Aorta (tissue), 5 donors: ENCODE results near the gene TACC3. TPM values are rescaled to one million over a fixed set of nuclear protein-coding genes. Genes with fewer than 3 reads are reported as not detected.

Source experiments
- ATAC-seq: fragments of 200-7000 bp; cut with Tn5 transposase; one replicate; pipeline ENCODE4 v1.9.1; 2022; ENCODE audit warnings: moderate library complexity; ENCODE audit not compliant: low FRiP score
- DNase-seq, 2 donors: peaks; one replicate each; pipeline ENCODE4 v3.0.0-alpha.2; 2020
- H3K27ac ChIP-seq, 2 donors: one replicate each; pipeline ENCODE4 v1.5.1; 2013; ENCODE audit warnings: low read length in 2 of 2, mild to moderate bottlenecking in 2 of 2, moderate library complexity in 2 of 2, control low read depth in 1 of 2, inconsistent platforms in 1 of 2, low read depth in 1 of 2
- H3K27me3 ChIP-seq, 2 donors: one replicate each; pipeline ENCODE4 v1.6.1; 2013; ENCODE audit warnings: control low read depth in 1 of 2, low read length in 1 of 2, mild to moderate bottlenecking in 1 of 2, moderate library complexity in 1 of 2; ENCODE audit not compliant: insufficient read depth in 2 of 2, control insufficient read depth in 1 of 2
- H3K36me3 ChIP-seq, 2 donors: one replicate each; pipeline ENCODE4 v1.6.1; 2013; ENCODE audit warnings: control low read depth in 1 of 2, low read length in 1 of 2, mild to moderate bottlenecking in 1 of 2; ENCODE audit not compliant: insufficient read depth in 2 of 2, control insufficient read depth in 1 of 2
- H3K4me1 ChIP-seq, 2 donors: one replicate each; pipeline ENCODE4 v1.6.1; 2013; ENCODE audit warnings: low read length in 2 of 2, control low read depth in 1 of 2, mild to moderate bottlenecking in 1 of 2, moderate library complexity in 1 of 2; ENCODE audit not compliant: insufficient read depth in 2 of 2, control insufficient read depth in 1 of 2
- H3K4me3 ChIP-seq, 2 donors: one replicate each; pipeline ENCODE4 v1.5.1; 2013; ENCODE audit warnings: low read length in 2 of 2, control low read depth in 1 of 2, mild to moderate bottlenecking in 1 of 2
- H3K9me3 ChIP-seq: one replicate; pipeline ENCODE4 v1.6.1; 2013; ENCODE audit warnings: mild to moderate bottlenecking, low read length; ENCODE audit not compliant: control insufficient read depth
- WGBS, 2 donors: extraction: QIAGEN DNeasy Blood & Tissue Kit; methylation state at CpG; one replicate each; pipeline ENCODE4 v1.1.7; 2013; 5-methylcytosine and 5-hydroxymethylcytosine counted together
- intact Hi-C, 2 donors: fragments of 100-400 bp; cut with DNase I; formaldehyde crosslinking; loops; one replicate each; pipeline versions ENCODE4 v1.14.2 to v1.15.0; 2022
- polyA plus RNA-seq, 2 donors: library from polyadenylated mRNA; stranded (reverse); fragments of 200-250 nt; gene quantifications; one replicate each; pipeline ENCODE4 v1.2.3, GENCODE V29; 2013
- total RNA-seq, 2 donors: library from RNA; stranded (reverse); fragmentation: NEBNext Ultra II Directional; extraction: Animal tissue kit (Norgen Biotek cat#: 25700); gene quantifications; one replicate each; pipeline ENCODE4 v1.2.1, GENCODE V29; 2021
- donor health status: healthy with polysubstance abuse.
- donor health status: Bipolar disorder and iron deficiency.
- donor health status: DM: no; HTN: no; CAD: no.
- donor health status: DM: no; HTN: no; CAD: no.
- donor health status: DM: yes; HTN: yes; CAD: no.

The TACC3 gene
- total and polyA plus RNA-seq, 4 donors: 5.2 to 16.1 (median 8.4) TPM

DNA sequence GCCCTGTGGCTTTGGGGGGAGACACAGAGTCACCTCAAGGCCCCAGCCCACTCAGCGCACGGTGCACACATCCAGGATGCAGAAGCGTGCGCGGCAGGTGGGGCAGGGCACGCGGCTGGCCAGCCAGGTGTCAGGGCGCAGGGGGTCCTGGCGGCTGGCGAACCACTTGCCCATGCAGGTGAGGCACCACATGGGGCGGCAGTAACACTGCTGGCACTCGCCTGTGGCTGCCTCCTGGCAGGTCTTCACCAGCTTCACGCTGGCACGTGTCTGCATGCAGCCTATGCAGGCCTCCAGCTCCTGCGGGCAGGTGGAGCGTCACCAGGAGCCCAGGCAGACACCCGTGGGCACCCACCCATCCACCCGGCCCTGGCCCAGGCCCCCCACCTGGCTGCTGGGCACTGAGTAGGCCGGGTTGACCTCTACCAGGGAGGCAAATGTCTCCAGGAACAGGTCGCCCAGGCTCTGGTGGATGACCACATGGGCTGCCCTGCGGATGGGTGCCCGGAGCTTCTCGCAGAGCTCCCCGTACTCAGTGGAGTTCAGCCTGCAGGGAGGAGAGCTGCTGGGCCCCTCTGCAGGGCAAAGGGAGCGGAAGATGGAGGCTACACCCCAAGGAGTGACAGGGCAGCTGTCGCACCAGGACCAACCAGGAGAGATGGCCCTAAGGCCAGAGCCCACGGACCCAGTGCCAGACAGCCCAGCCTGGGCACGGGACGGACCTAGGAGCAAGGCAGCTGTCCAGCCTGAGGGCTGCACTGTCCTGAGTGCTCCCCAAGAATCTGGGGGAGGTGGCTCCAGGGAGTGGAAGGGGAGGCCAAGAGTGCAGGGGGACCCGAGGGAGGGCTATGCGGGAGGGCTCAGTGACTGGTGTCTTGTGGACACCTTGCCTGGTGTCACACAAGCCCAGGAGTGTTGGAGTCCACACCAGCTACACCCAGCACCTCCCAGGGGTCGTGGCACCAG lies 3.9 kb upstream of the TACC3 start:
- H3K27me3 ChIP-seq: no peaks in the 10 kb centered on the region
- intact Hi-C loops: loop anchor here in 1 of 2 donors (10.0 kb wide), 1 partner anchor 673 kb away; no protein-coding TSS in a partner anchor
- no peaks in the 10 kb centered on the region for H3K9me3 ChIP-seq
- ATAC-seq (no peak), DNase-seq (peak in 1 of 2 donors; percentile 73)
- no peaks in the 10 kb centered on the region for H3K4me1 ChIP-seq
- H3K36me3 ChIP-seq: peaks cover 0 to 2% of the 10 kb centered on the region in 2 donors
- no peak overlapping the region for H3K4me3 ChIP-seq
- no peak overlapping the region for H3K27ac ChIP-seq
- WGBS, 2 donors: 89 to 91% methylated on average over 32 of the region's 32 CpGs

DNA sequence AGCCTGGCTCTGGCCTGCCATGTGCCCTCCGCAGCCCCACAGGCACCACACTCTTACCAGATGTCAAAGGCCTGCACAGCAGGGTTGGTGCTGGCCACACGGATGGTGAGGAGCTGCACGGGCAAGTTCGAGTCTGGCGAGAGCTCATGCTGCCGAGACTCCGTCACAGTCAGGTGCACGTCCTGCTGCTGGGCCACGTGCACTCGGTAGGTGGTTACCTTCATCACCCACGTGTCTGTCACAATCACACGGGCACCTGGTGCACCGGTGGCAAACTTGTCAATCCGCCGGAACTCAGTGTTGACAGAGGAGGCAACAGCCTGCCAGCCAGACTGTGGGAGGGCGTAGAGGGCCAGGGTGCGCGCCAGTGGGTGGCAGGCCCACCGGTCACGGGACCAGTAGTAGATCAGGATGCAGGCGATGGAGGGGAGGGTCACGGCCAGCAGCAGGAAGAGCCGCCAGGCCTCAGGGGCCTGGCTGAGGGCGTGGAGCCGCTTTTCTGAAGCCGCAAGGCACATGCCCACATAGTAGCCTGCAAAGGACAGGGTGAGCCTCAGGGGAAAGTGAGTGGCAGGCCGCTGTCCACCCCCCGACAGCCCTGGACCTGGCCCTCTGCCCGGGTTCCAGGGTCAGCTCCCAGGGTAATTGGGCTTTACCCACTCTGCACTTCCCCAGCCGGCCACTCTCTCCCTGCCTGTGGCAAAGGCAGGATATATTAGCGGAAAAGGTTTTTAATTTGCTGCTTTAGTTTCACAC lies 3.0 kb upstream of the TACC3 start:
- DNase-seq: peak in 1 of 2 donors; percentile 63
- Histone ChIP-seq H3K27me3 (no peaks in the 10 kb centered on the region), H3K36me3 (peaks cover 0 to 2% of the 10 kb centered on the region in 2 donors), H3K4me3 (no peak overlapping the region), H3K4me1 (no peaks in the 10 kb centered on the region), H3K9me3 (no peaks in the 10 kb centered on the region), H3K27ac (no peak overlapping the region)
- intact Hi-C loops: loop anchor here in 1 of 2 donors (10.0 kb wide), 1 partner anchor 673 kb away; no protein-coding TSS in a partner anchor
- WGBS, 2 donors: 85 to 86% methylated on average over 31 of the region's 31 CpGs
- ATAC-seq: no peak

DNA sequence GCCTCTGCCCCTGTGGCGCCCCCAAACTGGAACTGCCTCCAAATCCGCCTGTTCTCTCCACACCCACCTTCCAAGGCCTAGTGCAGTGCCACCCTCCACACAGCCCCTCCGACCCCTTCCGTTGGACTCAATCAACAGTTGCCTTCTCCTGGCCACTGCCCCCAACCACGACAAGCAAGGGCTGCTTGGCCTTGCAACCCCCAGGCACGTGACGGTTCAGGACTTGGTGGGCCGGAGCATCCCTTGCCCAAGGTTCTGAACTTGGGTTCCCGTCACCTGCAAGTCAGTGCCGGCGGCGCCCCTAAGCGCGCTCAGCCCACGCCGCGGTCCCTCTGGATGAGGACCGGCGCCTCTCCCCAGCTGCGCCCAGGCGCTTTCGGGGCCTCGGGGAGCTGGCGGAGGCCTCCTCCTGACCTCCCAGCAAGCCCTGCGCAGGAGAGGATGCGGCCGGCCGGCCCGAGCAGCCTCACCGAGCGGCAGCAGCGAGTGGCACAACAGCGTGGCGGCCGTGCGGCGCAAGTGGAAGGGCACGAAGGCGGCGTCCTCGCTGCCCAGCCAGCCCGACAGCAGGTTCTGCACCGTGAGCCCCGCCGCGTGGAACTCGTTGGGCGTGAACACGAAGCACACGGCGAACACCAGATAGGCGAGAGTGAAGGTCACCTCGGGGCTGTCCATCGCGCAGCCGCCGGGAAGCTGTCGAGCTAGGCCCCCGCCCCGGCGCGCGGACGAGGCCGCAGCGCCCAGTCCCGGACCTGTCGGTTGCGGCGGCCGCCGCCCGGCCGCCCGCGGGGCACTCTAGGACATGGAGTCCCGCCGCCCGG lies 948 bp upstream of the TACC3 start:
- intact Hi-C loops: loop anchor here (5.0 to 10.0 kb wide), 2 partner anchors 138 to 366 kb away; no protein-coding TSS in a partner anchor
- WGBS, 2 donors: 1% methylated on average over 60 to 79 of the region's 79 CpGs

DNA sequence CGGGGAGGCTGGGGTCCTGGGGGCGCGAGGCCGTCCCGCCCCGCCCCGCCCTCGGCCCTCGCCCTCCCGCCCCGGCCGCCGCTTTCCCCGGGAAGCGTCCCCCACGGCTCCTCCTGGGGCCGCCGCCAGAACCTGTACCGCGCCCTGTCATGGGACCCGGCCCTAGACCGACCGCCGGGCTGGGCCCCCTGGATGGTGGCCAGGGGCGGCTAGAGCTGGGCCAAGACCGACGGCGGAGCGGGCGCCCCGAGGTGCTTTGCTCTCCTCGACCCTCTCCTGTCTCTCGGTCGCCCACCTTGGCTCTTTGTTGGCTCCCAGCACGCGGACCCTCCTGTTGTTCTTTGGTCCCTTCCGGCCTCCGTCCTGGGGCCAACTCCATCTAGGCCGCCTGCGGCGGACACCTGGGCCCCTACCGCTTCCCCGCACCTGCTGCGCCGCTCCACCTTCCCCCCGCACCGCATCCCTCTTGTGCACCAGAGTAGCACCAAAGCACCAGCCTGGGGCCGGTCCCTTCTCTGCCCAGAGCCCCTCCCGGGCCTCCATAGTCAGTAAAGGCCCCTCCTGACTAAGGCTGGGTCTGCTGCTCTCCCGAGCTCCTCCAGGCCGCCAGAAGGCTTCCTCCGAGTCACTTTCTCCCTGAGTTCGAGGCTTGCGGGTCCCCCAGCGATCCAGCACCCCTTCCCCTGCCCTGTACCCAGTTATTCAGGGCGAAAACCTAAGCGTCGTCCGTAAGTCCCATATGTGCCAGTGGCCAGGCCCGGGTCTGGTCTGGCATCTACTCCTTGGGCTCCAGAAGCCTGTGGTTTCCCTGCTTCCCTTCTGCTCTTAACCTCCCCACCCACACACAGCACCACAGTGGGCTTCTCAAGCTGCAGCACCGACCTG lies 587 bp downstream of the TACC3 start:
- 4 to 10% methylated on average over 29 to 61 of the region's 61 CpGs for WGBS, 2 donors
- intact Hi-C loops: loop anchor here (5.0 to 10.0 kb wide), 2 partner anchors 140 to 367 kb away; no protein-coding TSS in a partner anchor
- Histone ChIP-seq H3K27me3 (no peaks in the 10 kb centered on the region), H3K4me1 (no peaks in the 10 kb centered on the region), H3K27ac (no peak overlapping the region), H3K4me3 (peak overlapping the region in 1 of 2 donors; percentile 34), H3K36me3 (peaks cover 0 to 2% of the 10 kb centered on the region in 2 donors), H3K9me3 (no peaks in the 10 kb centered on the region)
- ATAC-seq (no peak), DNase-seq (peak in 1 of 2 donors; percentile 75)

More for the DNA sequence above, 948 bp upstream of the TACC3 start:
- H3K4me3 ChIP-seq: peak overlapping the region; percentile 23 to 39
- no peaks in the 10 kb centered on the region for H3K9me3 ChIP-seq
- no peaks in the 10 kb centered on the region for H3K27me3 ChIP-seq
- DNase-seq: peak; percentile 77 to 86
- peak; percentile 24 for ATAC-seq
- H3K4me1 ChIP-seq: no peaks in the 10 kb centered on the region
- H3K36me3 ChIP-seq: peaks cover 0 to 2% of the 10 kb centered on the region in 2 donors
- peak overlapping the region in 1 of 2 donors; percentile 86 for H3K27ac ChIP-seq

DNA sequence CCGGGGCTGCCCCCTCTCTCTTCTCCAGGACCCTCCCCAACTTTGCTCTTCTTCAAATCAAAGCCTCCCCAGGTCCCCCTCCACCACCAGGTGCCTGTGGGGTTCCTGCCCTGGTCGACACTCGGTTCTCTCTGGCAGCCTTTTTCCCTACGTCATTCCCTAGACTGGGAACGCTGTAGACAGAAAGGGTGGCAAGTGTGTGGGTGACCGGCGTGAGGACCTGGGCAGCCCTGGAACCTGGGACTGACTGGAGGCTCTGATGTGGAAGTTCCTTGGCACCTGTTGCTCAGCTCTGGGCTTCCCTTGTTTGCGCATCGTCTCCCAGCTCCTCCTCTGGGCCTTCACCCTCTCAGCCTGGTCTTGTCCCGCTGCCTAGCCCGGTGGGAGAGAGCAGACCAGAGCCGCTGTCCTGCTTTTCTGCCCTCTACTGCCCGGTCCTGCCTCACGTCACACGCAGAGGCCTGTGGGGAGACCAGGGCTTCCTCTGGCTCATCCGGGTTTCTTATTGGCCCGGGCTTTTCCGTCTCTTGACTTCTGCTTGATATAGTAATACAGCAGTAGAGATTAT lies 1.3 kb downstream of the TACC3 start:
- intact Hi-C loops: loop anchor here (5.0 to 10.0 kb wide), 2 partner anchors 140 to 368 kb away; no protein-coding TSS in a partner anchor
- Histone ChIP-seq H3K36me3 (peaks cover 0 to under 1% of the 10 kb centered on the region in 2 donors), H3K27ac (no peak overlapping the region), H3K4me3 (no peak overlapping the region), H3K27me3 (no peaks in the 10 kb centered on the region), H3K4me1 (no peaks in the 10 kb centered on the region), H3K9me3 (no peaks in the 10 kb centered on the region)
- DNase-seq: peak in 1 of 2 donors; percentile 72
- ATAC-seq: no peak
- 52 to 61% methylated on average over 18 of the region's 18 CpGs for WGBS, 2 donors

DNA sequence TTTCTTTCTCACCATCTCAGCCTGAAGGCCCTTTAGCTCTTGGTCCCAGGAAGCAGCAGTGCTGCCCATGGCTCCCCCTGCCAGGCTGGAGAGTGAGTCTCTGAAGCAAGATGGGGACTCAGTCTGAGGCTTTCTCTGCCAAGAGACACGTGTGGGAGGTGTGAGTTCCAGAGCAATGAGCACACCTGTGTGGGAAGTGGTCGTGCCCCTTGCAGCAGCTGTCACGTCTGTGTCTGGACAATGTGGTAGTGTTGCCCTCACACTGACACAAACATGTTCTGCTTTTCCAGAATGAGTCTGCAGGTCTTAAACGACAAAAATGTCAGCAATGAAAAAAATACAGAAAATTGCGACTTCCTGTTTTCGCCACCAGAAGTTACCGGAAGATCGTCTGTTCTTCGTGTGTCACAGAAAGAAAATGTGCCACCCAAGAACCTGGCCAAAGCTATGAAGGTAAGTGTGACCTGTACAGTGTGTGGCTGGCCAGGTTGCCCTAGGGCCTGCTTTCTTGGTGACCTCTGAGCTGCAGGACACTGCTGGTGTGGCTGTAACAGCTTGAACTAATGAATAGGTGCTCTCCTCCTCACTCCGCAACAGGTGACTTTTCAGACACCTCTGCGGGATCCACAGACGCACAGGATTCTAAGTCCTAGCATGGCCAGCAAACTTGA lies 1.9 kb downstream of the TACC3 start:
- DNase-seq: peak in 1 of 2 donors; percentile 20

DNA sequence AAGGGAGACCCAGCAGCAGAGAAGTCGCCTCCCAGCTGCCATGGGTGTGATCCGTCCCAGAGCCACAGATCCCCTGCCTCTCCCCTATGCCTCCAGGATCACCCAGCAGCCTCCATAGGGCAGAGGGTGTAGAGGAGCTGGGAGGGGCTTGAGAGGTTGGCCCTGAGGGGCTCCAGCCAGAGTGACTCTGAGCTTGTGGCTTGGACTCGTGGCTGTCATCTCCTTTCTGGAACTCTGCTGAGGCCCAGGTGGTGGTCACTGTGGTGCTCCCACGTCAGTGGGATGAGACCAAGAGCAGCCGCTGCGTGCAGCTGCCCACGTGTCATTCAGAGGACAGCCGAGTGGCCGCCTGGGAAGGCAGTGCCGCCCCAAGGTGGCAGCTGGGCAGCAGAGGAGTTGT lies 4.2 kb downstream of the TACC3 start:
- 86 to 89% methylated on average over 10 of the region's 10 CpGs for WGBS, 2 donors
- H3K9me3 ChIP-seq: no peaks in the 10 kb centered on the region
- intact Hi-C loops: loop anchor here in 1 of 2 donors (10.0 kb wide), 1 partner anchor 371 kb away; no protein-coding TSS in a partner anchor
- H3K4me1 ChIP-seq: no peaks in the 10 kb centered on the region
- no peaks in the 10 kb centered on the region for H3K36me3 ChIP-seq
- ATAC-seq: no peak
- H3K27ac ChIP-seq: no peak overlapping the region
- no peak overlapping the region for H3K4me3 ChIP-seq
- no peaks in the 10 kb centered on the region for H3K27me3 ChIP-seq
- DNase-seq: peak; percentile 40 to 63

More for the DNA sequence above, 1.9 kb downstream of the TACC3 start:
- no peak overlapping the region for H3K27ac ChIP-seq
- intact Hi-C loops: loop anchor here (5.0 to 10.0 kb wide), 2 partner anchors 141 to 368 kb away; no protein-coding TSS in a partner anchor
- H3K4me3 ChIP-seq: no peak overlapping the region
- no peaks in the 10 kb centered on the region for H3K27me3 ChIP-seq
- ATAC-seq: no peak
- H3K36me3 ChIP-seq: no peaks in the 10 kb centered on the region
- H3K4me1 ChIP-seq: no peaks in the 10 kb centered on the region
- 78 to 82% methylated on average over 12 of the region's 12 CpGs for WGBS, 2 donors
- no peaks in the 10 kb centered on the region for H3K9me3 ChIP-seq
